Esophagus squamous epithelium (tissue), 4 donors: Measurements from ENCODE around the gene PANK1.

Source experiments
- CTCF ChIP-seq, 6 experiments: fragments of 450-650 bp in 4 of 6; fragments of 200-600 bp in 2 of 6; sonication (generic) in 2 of 6; IDR thresholded peaks; one replicate each; pipeline ENCODE4 v1.5.1; 2016 to 2019; ENCODE audit warnings: antibody characterized with exemption in 6 of 6, mild to moderate bottlenecking in 4 of 6, moderate library complexity in 4 of 6
- POLR2A ChIP-seq, 4 donors: fragments of 450-650 bp; IDR thresholded peaks; one replicate each; pipeline ENCODE4 v1.6.1; 2017; ENCODE audit warnings: antibody characterized with exemption in 4 of 4, mild to moderate bottlenecking in 4 of 4, moderate library complexity in 3 of 4

GRCh38 chr10:89592539-89592938 lies 52.5 kb downstream of the PANK1 start:
- TF ChIP-seq CTCF (IDR thresholded peaks at IDR 0.05), result no peak
- no peak for TF ChIP-seq POLR2A (IDR thresholded peaks at IDR 0.05)
